ENCODE data around the gene AP2B1.

- TF ChIP-seq, protein P1, sequence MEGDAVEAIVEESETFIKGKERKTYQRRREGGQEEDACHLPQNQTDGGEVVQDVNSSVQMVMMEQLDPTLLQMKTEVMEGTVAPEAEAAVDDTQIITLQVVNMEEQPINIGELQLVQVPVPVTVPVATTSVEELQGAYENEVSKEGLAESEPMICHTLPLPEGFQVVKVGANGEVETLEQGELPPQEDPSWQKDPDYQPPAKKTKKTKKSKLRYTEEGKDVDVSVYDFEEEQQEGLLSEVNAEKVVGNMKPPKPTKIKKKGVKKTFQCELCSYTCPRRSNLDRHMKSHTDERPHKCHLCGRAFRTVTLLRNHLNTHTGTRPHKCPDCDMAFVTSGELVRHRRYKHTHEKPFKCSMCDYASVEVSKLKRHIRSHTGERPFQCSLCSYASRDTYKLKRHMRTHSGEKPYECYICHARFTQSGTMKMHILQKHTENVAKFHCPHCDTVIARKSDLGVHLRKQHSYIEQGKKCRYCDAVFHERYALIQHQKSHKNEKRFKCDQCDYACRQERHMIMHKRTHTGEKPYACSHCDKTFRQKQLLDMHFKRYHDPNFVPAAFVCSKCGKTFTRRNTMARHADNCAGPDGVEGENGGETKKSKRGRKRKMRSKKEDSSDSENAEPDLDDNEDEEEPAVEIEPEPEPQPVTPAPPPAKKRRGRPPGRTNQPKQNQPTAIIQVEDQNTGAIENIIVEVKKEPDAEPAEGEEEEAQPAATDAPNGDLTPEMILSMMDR (IDR thresholded peaks at IDR 0.05): no peak
- TF ChIP-seq POLR2A (IDR thresholded peaks at IDR 0.05): no peak
Observed at GRCh38 chr17:35684055-35684802, 97.1 kb downstream of the AP2B1 start.

Measured in sigmoid colon (tissue), 3 donors.